ENCODE measurements around the gene SEC14L3. TPM values are rescaled to one million over a fixed set of nuclear protein-coding genes. Genes with fewer than 3 reads are reported as not detected.
A peak's percentile ranks its signal among the peaks of the same experiment; 100 is the strongest.

The SEC14L3 gene
- total and polyA plus RNA-seq, 2 of the 4 experiments (the other 2 are of a cell fraction) = not detected

DNA sequence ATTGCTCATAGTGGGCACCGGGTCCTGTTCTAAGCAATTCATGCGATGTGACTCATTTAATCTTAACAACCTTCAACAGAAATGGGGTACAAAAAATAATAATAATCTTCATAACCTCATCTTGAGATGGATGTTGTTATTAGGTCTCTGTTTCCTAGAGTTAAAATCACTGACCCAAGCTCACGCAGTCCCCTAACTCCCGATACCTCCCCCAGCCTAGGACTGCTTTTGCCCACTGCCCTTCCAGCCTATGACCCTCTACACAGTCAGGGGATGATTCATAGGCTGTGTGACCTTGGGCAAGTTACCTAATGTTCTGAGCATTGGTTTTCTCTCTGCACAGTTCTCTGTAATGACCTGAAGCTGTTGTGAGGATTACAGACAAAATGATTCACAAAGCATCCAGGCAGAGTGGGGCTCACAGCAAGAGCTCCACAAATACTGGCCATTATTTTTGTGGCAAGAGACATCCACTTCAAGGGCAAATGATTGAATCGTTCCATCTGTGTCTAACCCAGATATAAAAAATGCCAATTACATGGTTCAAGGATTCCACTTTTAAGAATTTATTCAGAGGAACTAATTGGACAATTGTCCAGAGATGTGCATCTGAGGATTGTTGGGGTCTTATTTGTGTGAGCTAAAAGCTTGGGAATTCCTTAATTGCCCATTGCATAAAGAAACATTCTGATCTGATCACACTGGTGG, 26.2 kb downstream of the SEC14L3 start:
- no peak overlapping the region for H3K18ac ChIP-seq (ENCODE audit: low read depth, low read length)
- dilution Hi-C loops (cut with HindIII; ENCODE audit: low sequenced_read_pairs, unreplicated experiment) = no loop called here
- H2BK15ac ChIP-seq (ENCODE audit: low read depth, low read length) = no peak overlapping the region
- WGBS, 2 experiments (ENCODE audit: extremely low coverage in 2 of 2, insufficient read length in 1 of 2) = no CpG with 5 or more reads among the region's 5 CpGs
- H3K9ac ChIP-seq (ENCODE audit: low read depth, low read length) = no peak overlapping the region
- H4K20me1 ChIP-seq (ENCODE audit: insufficient read depth, low read length) = no peaks in the 10 kb centered on the region
- CTCF ChIA-PET = interaction anchor here (0.5 to 1.4 kb wide), 4 partner anchors 37 to 110 kb away, joined by 3 read pairs; no protein-coding TSS in a partner anchor
- no peaks in the 10 kb centered on the region; the same call in 1 of the 2 replicates for H3K9me1 ChIP-seq (ENCODE audit: insufficient read depth, low read length)
- no peak overlapping the region for H3K4me2 ChIP-seq (ENCODE audit: low read depth, low read length)
- H3K27ac ChIP-seq (ENCODE audit: insufficient read depth, low read length) = no peak overlapping the region
- POLR2A ChIA-PET (ENCODE audit: unreplicated experiment) = no interaction called here
- H3K23ac ChIP-seq (ENCODE audit: low read depth, low read length) = no peak overlapping the region
- no peaks in the 10 kb centered on the region for H3K36me3 ChIP-seq (ENCODE audit: control insufficient read depth, insufficient read depth, low read length)
- no peak overlapping the region for H2BK120ac ChIP-seq (ENCODE audit: low read depth, low read length)
- H3K4me3 ChIP-seq (ENCODE audit: insufficient read depth, low read depth, low read length) = no peak overlapping the region
- peaks cover 7% of the 10 kb centered on the region for H3K27me3 ChIP-seq (ENCODE audit: control insufficient read depth, insufficient read depth, low read length)
- TF ChIP-seq, protein P1, sequence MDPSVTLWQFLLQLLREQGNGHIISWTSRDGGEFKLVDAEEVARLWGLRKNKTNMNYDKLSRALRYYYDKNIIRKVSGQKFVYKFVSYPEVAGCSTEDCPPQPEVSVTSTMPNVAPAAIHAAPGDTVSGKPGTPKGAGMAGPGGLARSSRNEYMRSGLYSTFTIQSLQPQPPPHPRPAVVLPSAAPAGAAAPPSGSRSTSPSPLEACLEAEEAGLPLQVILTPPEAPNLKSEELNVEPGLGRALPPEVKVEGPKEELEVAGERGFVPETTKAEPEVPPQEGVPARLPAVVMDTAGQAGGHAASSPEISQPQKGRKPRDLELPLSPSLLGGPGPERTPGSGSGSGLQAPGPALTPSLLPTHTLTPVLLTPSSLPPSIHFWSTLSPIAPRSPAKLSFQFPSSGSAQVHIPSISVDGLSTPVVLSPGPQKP (IDR thresholded peaks at IDR 0.05; ENCODE audit: borderline replicate concordance, low read depth, low read length) = no peak
- TF ChIP-seq RCOR1 (IDR thresholded peaks at IDR 0.05; ENCODE audit: insufficient replicate concordance, low read length) = no peak
- TF ChIP-seq CEBPB (IDR thresholded peaks at IDR 0.05; ENCODE audit: low read depth, low read length) = no peak; the same call in 1 of the 2 replicates
- TF ChIP-seq FOS (IDR thresholded peaks at IDR 0.05; ENCODE audit: low read depth, low read length) = peak; percentile 28; the same call in 1 of the 2 replicates
- no peak overlapping the region for H3K56ac ChIP-seq (ENCODE audit: extremely low read depth, insufficient read depth, low read length)
- no peaks in the 10 kb centered on the region for H3K79me1 ChIP-seq (ENCODE audit: low read depth in 1 of 2, low read length in 2 of 2)
- peak; percentile 39 for DNase-seq
- H4K91ac ChIP-seq (ENCODE audit: insufficient read depth, low read depth, low read length) = no peak overlapping the region
- H2BK5ac ChIP-seq (ENCODE audit: low read depth, low read length, poor library complexity, severe bottlenecking) = no peak overlapping the region
- no peak overlapping the region for H3K14ac ChIP-seq (replicated peaks; ENCODE audit: low read depth, low read length)
- intact Hi-C loops (cut with micrococcal nuclease) = loop anchor here (1.0 kb wide), 1 partner anchor 40 kb away; no protein-coding TSS in a partner anchor
- peaks cover 5% of the 10 kb centered on the region; the same call in 1 of the 2 replicates for H3K4me1 ChIP-seq (ENCODE audit: control insufficient read depth, insufficient read depth, low read length)
- no peak overlapping the region for H4K5ac ChIP-seq (ENCODE audit: low read depth, low read length)
- H2AFZ ChIP-seq (replicated peaks; ENCODE audit: low read length, poor library complexity) = peak overlapping the region; percentile 15
- no TSS peak for BruUV-seq (replicated peaks)
- H3K9me3 ChIP-seq (ENCODE audit: control insufficient read depth, insufficient read depth, low read length) = no peaks in the 10 kb centered on the region
- H4K8ac ChIP-seq (ENCODE audit: low read depth in 2 of 2, low read length in 2 of 2) = no peak overlapping the region
- ATAC-seq (ENCODE audit: low read depth) = peak; percentile 50
- in situ Hi-C loops (cut with MboI; ENCODE audit: low sequenced_read_pairs) = no loop called here
- H2AK5ac ChIP-seq (ENCODE audit: low read depth, low read length) = no peak overlapping the region
- no peak overlapping the region for H3K4ac ChIP-seq (ENCODE audit: low read depth, low read length)
- no peak overlapping the region for H2BK20ac ChIP-seq (ENCODE audit: low read depth, low read length)
- H2AK9ac ChIP-seq (replicated peaks; ENCODE audit: low read depth, low read length, poor library complexity) = no peak overlapping the region
